Hematopoietic multipotent progenitor cell treated with erythropoietin and hydrocortisone succinate and interleukin-3 and kit ligand, for 8 days (in vitro differentiated cells): ENCODE measurements around the gene ANG.
"Not testable (repeated sequence)": the region's sequence is repeated elsewhere in the genome, so short reads cannot be mapped to it uniquely, and the experiment has no call there.

ENCODE experiments used
- DNase-seq: peaks from one replicate; pipeline ENCODE4 v3.0.0-alpha.2; 2015

Gene ANG

GRCh38 chr14:20699931-20700330 lies 11.4 kb downstream of the ANG start:
- no peak for DNase-seq

DNA sequence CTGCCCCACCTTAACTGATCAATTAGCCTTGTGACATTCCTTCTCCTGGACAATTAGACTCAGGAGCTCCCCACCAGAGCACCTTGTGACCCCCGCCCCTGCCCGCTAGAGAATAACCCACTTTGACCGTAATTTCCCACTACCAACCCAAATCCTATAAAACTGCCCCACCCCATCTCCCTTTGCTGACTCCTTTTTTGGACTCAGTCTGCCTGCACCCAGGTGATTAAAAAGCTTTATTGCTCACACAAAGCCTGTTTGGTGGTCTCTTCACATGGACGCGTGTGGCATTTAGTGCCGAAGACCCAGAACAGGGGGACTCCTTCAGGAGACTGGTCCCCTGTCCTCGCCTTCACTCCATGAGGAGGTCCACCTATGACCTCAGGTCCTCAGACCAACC lies 12.4 kb downstream of the ANG start:
- not testable (repeated sequence) for DNase-seq

- peak; percentile 16 for DNase-seq
Measured at GRCh38 chr14:20706657-20707355, 18.2 kb downstream of the ANG start.

GRCh38 chr14:20707622-20708021 lies 19.1 kb downstream of the ANG start:
- DNase-seq: no peak

DNA sequence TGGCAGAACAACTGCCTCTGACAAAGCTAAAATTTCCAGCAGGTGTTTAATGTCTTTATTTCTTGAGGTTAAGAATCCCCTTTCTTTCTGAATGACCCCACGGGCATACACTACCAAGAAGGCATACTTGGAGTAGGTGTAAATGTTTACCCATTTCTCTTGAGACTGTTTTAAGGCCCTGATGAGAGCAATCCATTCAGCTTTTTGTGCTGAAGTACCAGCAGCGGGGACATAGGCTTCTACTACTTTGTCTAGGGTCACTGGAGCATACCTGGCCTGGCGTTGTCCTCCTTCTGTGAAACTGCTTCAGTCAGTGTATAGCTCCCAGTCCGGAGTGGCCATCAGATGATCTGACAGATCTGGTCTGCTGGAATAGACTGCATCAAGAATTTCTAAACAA lies 22.7 kb downstream of the ANG start:
- DNase-seq: peak; percentile 62

- DNase-seq: peak; percentile 98
Measured at GRCh38 chr14:20711685-20712084, 23.1 kb downstream of the ANG start.

DNA sequence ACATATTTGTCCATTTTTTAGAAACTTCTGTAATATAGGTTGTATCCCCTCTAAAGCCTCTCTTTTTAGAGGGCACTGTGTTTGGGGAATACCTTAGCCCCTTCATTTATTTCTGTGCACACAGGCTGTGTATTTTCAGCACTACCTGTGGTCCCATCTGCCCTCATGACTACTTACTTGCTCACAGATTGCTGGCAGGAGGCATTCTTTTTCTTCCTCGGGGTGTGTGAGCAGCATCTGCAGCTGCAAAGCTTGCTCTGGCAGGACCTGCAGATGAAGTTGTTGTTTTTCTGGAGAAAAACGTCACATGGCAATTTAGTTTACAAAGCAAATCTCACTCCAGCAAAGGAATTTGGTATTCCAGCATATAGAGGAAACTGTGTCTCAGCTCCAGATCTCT lies 24.3 kb downstream of the ANG start:
- no peak for DNase-seq

DNA sequence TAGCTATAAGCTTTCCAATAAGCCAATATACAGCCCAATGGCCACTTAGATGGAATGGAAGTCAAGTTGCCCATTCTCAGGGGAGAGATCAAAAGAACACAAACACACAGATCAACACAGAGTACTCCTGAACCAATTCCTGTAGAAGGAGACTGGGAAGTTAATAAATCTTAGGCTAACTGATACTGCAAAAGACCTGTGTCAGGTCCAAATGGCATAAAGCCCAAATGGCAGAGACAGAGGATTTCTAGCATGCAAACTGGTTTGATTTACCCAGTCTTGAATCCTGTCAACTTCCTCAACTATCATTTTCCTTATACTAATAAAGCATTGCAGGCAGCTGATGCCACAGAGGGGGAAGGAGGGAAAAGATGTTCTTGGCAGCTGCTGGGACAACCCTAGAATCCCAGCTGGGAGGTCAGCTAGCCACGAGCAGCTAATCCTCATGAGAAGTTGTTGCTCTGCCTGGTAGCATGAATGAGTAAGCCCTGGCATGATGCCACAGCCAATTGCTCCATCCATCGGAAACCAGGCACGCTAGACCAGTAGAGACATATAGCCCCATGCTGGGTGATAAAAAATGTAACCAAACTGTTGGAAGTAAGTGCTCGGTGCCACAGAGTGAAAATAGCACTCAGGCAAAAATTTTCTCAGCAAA lies 26.2 kb downstream of the ANG start:
- DNase-seq: no peak

DNA sequence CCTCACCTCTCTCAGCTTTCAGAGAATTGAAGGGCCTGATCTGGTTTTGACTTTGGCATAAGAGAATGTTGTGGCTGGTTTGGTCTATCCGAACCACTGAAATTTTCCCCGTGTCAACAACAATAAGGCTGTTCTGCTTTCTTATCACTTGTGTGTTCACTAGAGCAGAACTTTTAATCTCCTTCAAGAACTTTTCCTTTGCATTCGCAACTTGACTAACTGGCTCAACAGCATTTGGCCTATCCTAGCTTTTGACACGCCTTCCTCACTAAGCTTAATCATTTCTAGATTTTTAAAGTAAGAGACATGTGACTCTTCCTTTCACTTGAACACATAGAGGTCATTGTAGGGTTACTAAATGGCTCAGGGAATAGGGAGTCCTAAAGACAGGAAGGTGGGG lies 31.2 kb downstream of the ANG start:
- no peak for DNase-seq

GRCh38 chr14:20720741-20721140 lies 32.2 kb downstream of the ANG start:
- DNase-seq: no peak

DNA sequence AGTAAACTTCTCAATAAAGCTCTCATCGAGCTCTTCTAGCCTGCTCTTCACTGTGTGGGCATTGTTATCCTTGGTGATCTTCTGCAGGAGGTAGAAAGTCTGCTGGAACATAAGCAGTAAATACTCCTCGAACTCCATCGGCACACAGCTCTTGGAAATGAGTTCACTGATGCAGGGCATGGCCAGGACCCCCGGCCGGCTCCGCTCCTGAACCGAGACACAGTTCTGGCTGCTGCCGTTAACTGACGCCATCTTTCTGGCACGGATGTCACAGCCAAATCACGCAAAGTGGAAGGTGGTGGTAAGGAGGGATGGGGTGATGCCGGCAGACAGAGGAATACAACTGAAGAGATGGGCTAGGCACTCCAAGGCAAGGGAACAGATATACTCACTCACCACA lies 33.5 kb downstream of the ANG start:
- DNase-seq: no peak

- no peak for DNase-seq
Measured at GRCh38 chr14:20723488-20723887, 34.9 kb downstream of the ANG start.

- DNase-seq: not testable (repeated sequence)
Measured at GRCh38 chr14:20726121-20726520, 37.6 kb downstream of the ANG start.

- no peak for DNase-seq
Measured at GRCh38 chr14:20726531-20726930, 38.0 kb downstream of the ANG start.

GRCh38 chr14:20730891-20731290 lies 42.3 kb downstream of the ANG start:
- DNase-seq: no peak

- no peak for DNase-seq
Measured at GRCh38 chr14:20732477-20732876, 43.9 kb downstream of the ANG start.

GRCh38 chr14:20732979-20733635 lies 44.5 kb downstream of the ANG start:
- no peak for DNase-seq

DNA sequence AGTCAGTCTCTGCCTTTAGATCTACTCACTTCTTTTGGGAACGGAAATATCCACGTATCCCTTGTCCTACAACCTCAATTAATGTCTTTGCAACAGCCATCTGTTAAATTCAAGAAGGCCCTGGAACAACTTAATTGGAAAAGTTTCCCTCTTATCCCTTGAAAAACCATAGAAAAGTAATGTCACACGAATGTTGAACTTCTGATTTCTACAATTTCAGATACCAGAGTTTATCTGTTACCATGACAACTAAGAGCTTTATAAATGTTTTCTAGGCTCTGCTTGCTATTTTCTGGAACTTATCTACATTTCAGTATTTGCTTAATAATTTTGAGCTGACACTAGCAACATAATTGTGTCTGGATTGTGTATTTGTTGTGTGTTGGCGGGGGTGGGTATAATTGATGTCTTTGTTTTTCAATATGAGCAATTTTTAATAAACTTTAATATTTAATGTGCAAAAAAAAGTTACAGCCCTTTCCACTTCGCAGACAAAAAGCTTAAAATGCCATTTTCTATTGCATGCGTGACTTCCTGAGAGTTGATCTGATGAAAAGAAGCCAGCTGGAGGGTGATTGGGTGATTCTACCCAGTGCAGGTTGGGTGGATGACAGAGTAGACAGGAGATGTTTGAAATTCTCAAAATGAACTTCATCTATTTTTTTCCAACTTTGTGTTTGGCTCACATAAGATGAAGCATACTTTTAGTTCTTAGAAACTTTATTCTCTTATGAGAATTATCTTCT lies 45.3 kb downstream of the ANG start:
- no peak for DNase-seq

DNA sequence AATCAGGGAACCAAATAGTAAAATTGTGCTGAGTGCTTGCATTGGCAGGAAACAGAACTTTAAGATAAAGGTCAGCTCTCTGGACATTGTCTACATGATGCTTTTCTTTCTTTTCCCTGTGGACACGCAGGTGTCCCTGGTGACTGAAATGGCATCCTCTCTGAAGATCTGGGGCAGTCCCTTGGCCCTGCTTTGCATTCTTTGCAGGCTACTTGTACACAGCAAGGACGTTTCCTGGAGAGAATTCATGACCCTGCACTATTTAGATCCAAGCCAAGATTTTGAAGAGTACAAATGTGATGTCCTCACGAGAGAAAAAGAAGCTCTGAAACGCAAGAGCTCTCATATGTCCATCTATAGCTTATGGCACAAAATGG lies 45.9 kb downstream of the ANG start:
- no peak for DNase-seq

- DNase-seq: not testable (repeated sequence)
Measured at GRCh38 chr14:20738292-20738691, 49.7 kb downstream of the ANG start.

- no peak for DNase-seq
Measured at GRCh38 chr14:20742132-20742531, 53.6 kb downstream of the ANG start.

- no peak for DNase-seq
Measured at GRCh38 chr14:20743556-20743955, 55.0 kb downstream of the ANG start.
